IMR-90 (cell line): ENCODE measurements around the gene ZNF296. TPM values are rescaled to one million over a fixed set of nuclear protein-coding genes. Genes with fewer than 3 reads are reported as not detected.

Experiments
- ATAC-seq: fragments of 200-7000 bp; cut with Tn5 transposase; 2 replicates; pipeline ENCODE4 v1.9.1; 2020; ENCODE audit warnings: low read depth, mild to moderate bottlenecking, moderate library complexity
- BruUV-seq: library from RNA; stranded (reverse); fragments of 400-500 nt; replicated peaks from 2 replicates; lab custom pipeline; 2021; lab: Mats Ljungman, UMichigan
- CTCF ChIA-PET: fragments of 300-600 bp; formaldehyde crosslinking; extraction: SDS; loops from one replicate; lab custom pipeline; 2021; ENCODE audit warnings: antibody characterized with exemption; lab: Yijun Ruan, JAX
- POLR2A ChIA-PET: fragments of 300-600 bp; sonication (Branson Sonifier 250); formaldehyde crosslinking; loops from one replicate; lab custom pipeline; 2022; ENCODE audit warnings: antibody characterized with exemption; ENCODE audit not compliant: unreplicated experiment; lab: Charles Lee
- DNase-seq: peaks from one replicate; pipeline ENCODE4 v3.0.0; 2013
- H2AFZ ChIP-seq: replicated peaks from 2 replicates; pipeline ENCODE3; 2013; ENCODE audit warnings: low read length, mild to moderate bottlenecking; ENCODE audit not compliant: poor library complexity
- H2AK5ac ChIP-seq: 2 replicates; pipeline ENCODE4 v1.6.1; 2013; ENCODE audit warnings: low read depth, low read length, inconsistent platforms
- H2AK9ac ChIP-seq: replicated peaks from 2 replicates; pipeline ENCODE3; 2013; ENCODE audit warnings: mild to moderate bottlenecking, low read depth, low read length, moderate library complexity; ENCODE audit not compliant: poor library complexity
- H2BK120ac ChIP-seq: 2 replicates; pipeline ENCODE4 v1.6.1; 2013; ENCODE audit warnings: low read depth, low read length, inconsistent platforms
- H2BK15ac ChIP-seq: 3 replicates; pipeline ENCODE4 v1.6.1; 2013; ENCODE audit warnings: low read depth, low read length, inconsistent platforms
- H2BK20ac ChIP-seq: 2 replicates; pipeline ENCODE4 v1.6.1; 2013; ENCODE audit warnings: low read depth, mild to moderate bottlenecking, inconsistent platforms, low read length, moderate library complexity
- H2BK5ac ChIP-seq: 2 replicates; pipeline ENCODE4 v1.6.1; 2013; ENCODE audit warnings: mild to moderate bottlenecking, low read depth, low read length, inconsistent platforms; ENCODE audit not compliant: poor library complexity, severe bottlenecking
- H3K14ac ChIP-seq: replicated peaks from 2 replicates; pipeline ENCODE4 v1.6.1; 2013; ENCODE audit warnings: low read depth, low read length, inconsistent platforms
- H3K18ac ChIP-seq: 2 replicates; pipeline ENCODE4 v1.6.1; 2013; ENCODE audit warnings: low read depth, low read length, control low read depth
- H3K23ac ChIP-seq: 2 replicates; pipeline ENCODE4 v1.6.1; 2013; ENCODE audit warnings: low read depth, low read length, inconsistent platforms
- H3K27ac ChIP-seq: 2 replicates; pipeline ENCODE4 v1.5.1; 2013; ENCODE audit warnings: mild to moderate bottlenecking, control low read depth, low read length; ENCODE audit not compliant: insufficient read depth
- H3K27me3 ChIP-seq: 2 replicates; pipeline ENCODE4 v1.6.1; 2013; ENCODE audit warnings: low read length; ENCODE audit not compliant: control insufficient read depth, insufficient read depth
- H3K36me3 ChIP-seq: 2 replicates; pipeline ENCODE4 v1.6.1; 2013; ENCODE audit warnings: low read length, mixed read lengths; ENCODE audit not compliant: control insufficient read depth, insufficient read depth
- H3K4ac ChIP-seq: 2 replicates; pipeline ENCODE4 v1.6.1; 2013; ENCODE audit warnings: low read depth, low read length, inconsistent platforms
- H3K4me1 ChIP-seq: 2 replicates; pipeline ENCODE4 v1.6.1; 2013; ENCODE audit warnings: low read length, mixed read lengths; ENCODE audit not compliant: control insufficient read depth, insufficient read depth
- H3K4me2 ChIP-seq: 2 replicates; pipeline ENCODE4 v1.6.1; 2013; ENCODE audit warnings: low read depth, mild to moderate bottlenecking, control low read depth, low read length, moderate library complexity
- H3K4me3 ChIP-seq: 2 replicates; pipeline ENCODE4 v1.5.1; 2013; ENCODE audit warnings: low read depth, mild to moderate bottlenecking, control low read depth, low read length, moderate library complexity; ENCODE audit not compliant: insufficient read depth
- H3K56ac ChIP-seq: 2 replicates; pipeline ENCODE4 v1.6.1; 2013; ENCODE audit warnings: low read length, inconsistent platforms; ENCODE audit not compliant: insufficient read depth; ENCODE audit errors: extremely low read depth
- H3K79me1 ChIP-seq, 2 experiments: 2 replicates each; pipeline ENCODE4 v1.6.1; 2013; ENCODE audit warnings: low read length in 2 of 2, inconsistent platforms in 1 of 2, low read depth in 1 of 2
- H3K9ac ChIP-seq: 2 replicates; pipeline ENCODE4 v1.6.1; 2013; ENCODE audit warnings: low read depth, low read length, control low read depth
- H3K9me1 ChIP-seq: 2 replicates; pipeline ENCODE4 v1.6.1; 2013; ENCODE audit warnings: low read length, inconsistent platforms; ENCODE audit not compliant: insufficient read depth
- H3K9me3 ChIP-seq: 2 replicates; pipeline ENCODE4 v1.6.1; 2013; ENCODE audit warnings: low read length; ENCODE audit not compliant: control insufficient read depth, insufficient read depth
- H4K20me1 ChIP-seq: 2 replicates; pipeline ENCODE4 v1.6.1; 2013; ENCODE audit warnings: low read length, inconsistent platforms; ENCODE audit not compliant: insufficient read depth
- H4K5ac ChIP-seq: 2 replicates; pipeline ENCODE4 v1.6.1; 2013; ENCODE audit warnings: mild to moderate bottlenecking, low read depth, low read length, control low read depth
- H4K8ac ChIP-seq, 2 experiments: 2 replicates each; pipeline ENCODE4 v1.6.1; 2013; ENCODE audit warnings: low read depth in 2 of 2, low read length in 2 of 2, control low read depth in 1 of 2, inconsistent platforms in 1 of 2
- H4K91ac ChIP-seq: 2 replicates; pipeline ENCODE4 v1.6.1; 2013; ENCODE audit warnings: low read depth, low read length, inconsistent platforms; ENCODE audit not compliant: insufficient read depth
- FOS ChIP-seq: fragments of 150-350 bp; IDR thresholded peaks from 2 replicates; pipeline ENCODE4 v1.6.1; 2016; ENCODE audit warnings: low read depth, low read length
- MAZ ChIP-seq: IDR thresholded peaks from 2 replicates; pipeline ENCODE4 v1.6.1; 2012; ENCODE audit warnings: low read depth, mild to moderate bottlenecking, low read length, improper control_type of control experiment, moderate library complexity, borderline replicate concordance
- MXI1 ChIP-seq: IDR thresholded peaks from 2 replicates; pipeline ENCODE4 v1.6.1; 2012; ENCODE audit warnings: low read depth, mild to moderate bottlenecking, low read length, moderate library complexity, borderline replicate concordance
- RFX5 ChIP-seq: IDR thresholded peaks from 2 replicates; pipeline ENCODE4 v1.8.0; 2012; ENCODE audit warnings: low read depth, mild to moderate bottlenecking, low read length, moderate library complexity
- SMC3 ChIP-seq: fragments of 150-350 bp; IDR thresholded peaks from 2 replicates; pipeline ENCODE4 v1.6.1; 2016; ENCODE audit warnings: low read depth, mild to moderate bottlenecking, antibody characterized with exemption, low read length, moderate library complexity
- WGBS, 2 experiments: methylation state at CpG; one replicate each; pipeline versions ENCODE4 v1.1.5 to v1.1.7; 2013; ENCODE audit warnings: missing lambda C conversion rate in 2 of 2; ENCODE audit not compliant: insufficient read length in 1 of 2; ENCODE audit errors: extremely low coverage in 2 of 2; 5-methylcytosine and 5-hydroxymethylcytosine counted together
- dilution Hi-C: fragments of 300-500 bp; cut with HindIII; formaldehyde crosslinking; loops from one replicate; pipeline ENCODE4 v1.14.3; 2018; ENCODE audit warnings: low sequenced_read_pairs; ENCODE audit not compliant: unreplicated experiment
- in situ Hi-C: fragments of 300-500 bp; cut with MboI; formaldehyde crosslinking; loops from 3 replicates; pipeline ENCODE4 v1.14.3; 2019; ENCODE audit warnings: low sequenced_read_pairs, inconsistent platforms, mixed read lengths
- intact Hi-C: fragments of 100-400 bp; cut with micrococcal nuclease; formaldehyde crosslinking; loops from 2 replicates; pipeline ENCODE4 v1.10.0; 2022
- polyA plus RNA-seq, 3 experiments: library from polyadenylated mRNA; depleted of rRNA; stranded (reverse); fragments of >200 nt; gene quantifications; 2 replicates each; pipeline ENCODE4 v1.2.3, GENCODE V29; 2012; ENCODE audit warnings: low replicate concordance in 1 of 3
- total RNA-seq: library from RNA; depleted of rRNA; stranded (reverse); fragments of >200 nt; gene quantifications from 2 replicates; pipeline ENCODE4 v1.2.3, GENCODE V29; 2012
- TF ChIP-seq, protein P1 (sequence below): conservative IDR thresholded peaks from 2 replicates; pipeline ENCODE4 v1.5.1; 2012; ENCODE audit warnings: mild to moderate bottlenecking, low read depth, low read length, improper control_type of control experiment

Gene ZNF296
- total and polyA plus RNA-seq, 2 of the 4 experiments (the other 2 are of a cell fraction), result 0.10 TPM; not detected in 1

DNA sequence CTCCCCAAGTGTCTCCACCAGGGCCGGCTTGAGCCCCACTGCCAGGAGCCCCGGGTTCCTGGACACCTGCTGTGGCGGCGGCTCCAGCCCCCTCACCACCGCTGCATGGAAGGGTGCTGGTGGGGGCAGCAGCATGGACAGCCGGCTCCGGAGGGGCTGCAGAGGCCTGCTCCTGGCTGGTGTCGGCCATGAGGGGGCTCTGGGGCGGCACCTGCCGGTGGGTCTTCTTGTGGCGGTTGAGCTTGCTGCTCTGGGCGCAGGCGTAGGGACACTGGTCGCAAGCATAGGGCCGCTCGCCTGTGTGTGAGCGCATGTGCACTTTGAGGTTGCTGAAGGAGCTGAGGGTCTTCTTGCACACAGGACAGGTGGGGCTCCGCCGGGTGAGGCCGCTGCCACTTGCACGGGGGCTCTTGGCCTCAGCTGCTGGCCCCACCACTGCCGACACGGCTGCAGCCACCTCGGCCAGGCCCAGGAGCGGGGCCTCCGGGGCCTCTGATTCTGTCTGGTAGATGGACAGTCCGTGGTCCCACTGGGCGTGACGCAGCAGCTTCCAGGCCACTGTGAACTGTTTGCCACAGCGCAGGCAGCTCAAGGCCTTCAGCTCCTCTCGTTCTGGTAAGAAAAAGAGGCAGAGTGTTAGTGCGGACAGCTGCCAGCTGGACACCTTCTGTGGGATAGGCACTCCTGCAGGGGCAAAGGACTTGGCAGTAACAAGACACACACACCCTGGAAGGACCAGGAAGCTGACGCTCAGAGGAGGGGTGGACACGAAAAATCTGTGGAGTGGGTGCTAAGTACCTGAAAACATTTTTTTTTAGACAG, 4.1 kb downstream of the ZNF296 start:
- POLR2A ChIA-PET, result no interaction called here
- no TSS peak for BruUV-seq

More for the DNA sequence above, 4.1 kb downstream of the ZNF296 start:
- H3K4me3 ChIP-seq, result no peak overlapping the region
- no peak overlapping the region for H2BK5ac ChIP-seq
- H3K9me3 ChIP-seq, result no peaks in the 10 kb centered on the region
- H2BK20ac ChIP-seq, result no peak overlapping the region
- no peak overlapping the region for H3K18ac ChIP-seq
- no peaks in the 10 kb centered on the region for H3K4me1 ChIP-seq
- H3K9ac ChIP-seq, result no peak overlapping the region
- no peak overlapping the region for H3K27ac ChIP-seq
- no peak for ATAC-seq
- H4K20me1 ChIP-seq, result no peaks in the 10 kb centered on the region
- no peak overlapping the region for H2BK15ac ChIP-seq
- CTCF ChIA-PET, result no interaction called here
- no peak overlapping the region for H3K23ac ChIP-seq
- in situ Hi-C loops (no loop called here), dilution Hi-C loops (no loop called here), intact Hi-C loops (no loop called here)
- no peak overlapping the region for H4K91ac ChIP-seq
- H3K27me3 ChIP-seq, result no peaks in the 10 kb centered on the region
- H3K36me3 ChIP-seq, result peaks cover 39% of the 10 kb centered on the region
- 83% methylated on average over 11 of the region's 34 CpGs; no CpG with 5 or more reads in 1 of the 2 experiments for WGBS, 2 experiments
- H3K56ac ChIP-seq, result no peak overlapping the region
- H2AK9ac ChIP-seq, result no peak overlapping the region
- H2BK120ac ChIP-seq, result no peak overlapping the region
- no peak overlapping the region for H4K5ac ChIP-seq
- H3K79me1 ChIP-seq, result no peaks in the 10 kb centered on the region
- H3K14ac ChIP-seq, result no peak overlapping the region
- H3K4ac ChIP-seq, result no peak overlapping the region
- no peak overlapping the region for H2AFZ ChIP-seq
- DNase-seq, result no peak
- no peak overlapping the region for H3K4me2 ChIP-seq
- no peak overlapping the region for H2AK5ac ChIP-seq
- no peak overlapping the region for H4K8ac ChIP-seq
- H3K9me1 ChIP-seq, result no peaks in the 10 kb centered on the region; the same call in 1 of the 2 replicates
- no peak for TF ChIP-seq MXI1
- TF ChIP-seq FOS, result no peak
- TF ChIP-seq, protein P1, sequence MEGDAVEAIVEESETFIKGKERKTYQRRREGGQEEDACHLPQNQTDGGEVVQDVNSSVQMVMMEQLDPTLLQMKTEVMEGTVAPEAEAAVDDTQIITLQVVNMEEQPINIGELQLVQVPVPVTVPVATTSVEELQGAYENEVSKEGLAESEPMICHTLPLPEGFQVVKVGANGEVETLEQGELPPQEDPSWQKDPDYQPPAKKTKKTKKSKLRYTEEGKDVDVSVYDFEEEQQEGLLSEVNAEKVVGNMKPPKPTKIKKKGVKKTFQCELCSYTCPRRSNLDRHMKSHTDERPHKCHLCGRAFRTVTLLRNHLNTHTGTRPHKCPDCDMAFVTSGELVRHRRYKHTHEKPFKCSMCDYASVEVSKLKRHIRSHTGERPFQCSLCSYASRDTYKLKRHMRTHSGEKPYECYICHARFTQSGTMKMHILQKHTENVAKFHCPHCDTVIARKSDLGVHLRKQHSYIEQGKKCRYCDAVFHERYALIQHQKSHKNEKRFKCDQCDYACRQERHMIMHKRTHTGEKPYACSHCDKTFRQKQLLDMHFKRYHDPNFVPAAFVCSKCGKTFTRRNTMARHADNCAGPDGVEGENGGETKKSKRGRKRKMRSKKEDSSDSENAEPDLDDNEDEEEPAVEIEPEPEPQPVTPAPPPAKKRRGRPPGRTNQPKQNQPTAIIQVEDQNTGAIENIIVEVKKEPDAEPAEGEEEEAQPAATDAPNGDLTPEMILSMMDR, result no peak
- no peak for TF ChIP-seq MAZ
- no peak for TF ChIP-seq RFX5
- TF ChIP-seq SMC3, result no peak
